Neural cell (in vitro differentiated cells): ENCODE data around the gene E2F4. TPM values are rescaled to one million over a fixed set of nuclear protein-coding genes. Genes with fewer than 3 reads are reported as not detected.

Experiments
- H2AFZ ChIP-seq: fragments of 200-600, 300-800 bp; sonication (generic), shearing (Covaris generic); 2 replicates; pipeline ENCODE4 v1.6.0; 2014; ENCODE audit warnings: low read depth, mild to moderate bottlenecking, antibody characterized with exemption, low read length, moderate library complexity
- H3F3A ChIP-seq: fragments of 200-600 bp; shearing (Covaris generic); 2 replicates; pipeline ENCODE4 v1.6.1; 2016; ENCODE audit warnings: mild to moderate bottlenecking, moderate library complexity, mixed read lengths, antibody characterized with exemption, low read length; ENCODE audit not compliant: insufficient read depth, poor library complexity, severe bottlenecking
- H3K27ac ChIP-seq: fragments of 200-600, 300-800 bp; sonication (generic), shearing (Covaris generic); 2 replicates; pipeline ENCODE4 v1.5.1; 2014; ENCODE audit warnings: mild to moderate bottlenecking, low read length, moderate library complexity
- H3K27me3 ChIP-seq: fragments of 300-800, 200-600 bp; sonication (generic), shearing (Covaris generic); 2 replicates; pipeline ENCODE4 v1.6.0; 2014; ENCODE audit warnings: mild to moderate bottlenecking, low read depth, low read length, moderate library complexity; ENCODE audit not compliant: insufficient read depth
- H3K36me3 ChIP-seq: fragments of 300-800, 200-600 bp; sonication (generic), shearing (Covaris generic); 2 replicates; pipeline ENCODE4 v1.5.1; 2014; ENCODE audit warnings: mild to moderate bottlenecking, antibody characterized with exemption, low read length, moderate library complexity; ENCODE audit not compliant: insufficient read depth
- H3K4me2 ChIP-seq: fragments of 300-800, 200-600 bp; sonication (generic), shearing (Covaris generic); 2 replicates; pipeline ENCODE4 v1.6.0; 2014; ENCODE audit warnings: mild to moderate bottlenecking, low read length
- H3K4me3 ChIP-seq: fragments of 300-800, 200-600 bp; sonication (generic), shearing (Covaris generic); 2 replicates; pipeline ENCODE4 v1.5.1; 2014; ENCODE audit warnings: mild to moderate bottlenecking, low read length, moderate library complexity
- H3K79me2 ChIP-seq: fragments of 200-600 bp; shearing (Covaris generic); replicated peaks from 2 replicates; pipeline ENCODE4 v1.6.0; 2014; ENCODE audit warnings: mild to moderate bottlenecking, low read length, moderate library complexity; ENCODE audit not compliant: insufficient read depth
- H3K9ac ChIP-seq: fragments of 300-800, 200-600 bp; sonication (generic), shearing (Covaris generic); 2 replicates; pipeline ENCODE4 v1.6.1; 2016; ENCODE audit warnings: mild to moderate bottlenecking, low read length, mixed read lengths
- H3K9me2 ChIP-seq: fragments of 200-600 bp; shearing (Covaris generic); 2 replicates; pipeline ENCODE4 v1.6.1; 2016; ENCODE audit warnings: mild to moderate bottlenecking, low read length, mixed read lengths; ENCODE audit not compliant: insufficient read depth
- H3K9me3 ChIP-seq: fragments of 200-600, 300-800 bp; sonication (generic), shearing (Covaris generic); 2 replicates; pipeline ENCODE4 v1.6.1; 2016; ENCODE audit warnings: mild to moderate bottlenecking, mixed run types, low read length, moderate library complexity, mixed read lengths
- H4K20me1 ChIP-seq: fragments of 200-600 bp; shearing (Covaris generic); 2 replicates; pipeline ENCODE4 v1.6.1; 2016; ENCODE audit warnings: mild to moderate bottlenecking, mixed run types; ENCODE audit not compliant: insufficient read depth
- EP300 ChIP-seq: fragments of 450-650 bp; conservative IDR thresholded peaks from 2 replicates; pipeline ENCODE4 v1.6.1; 2014; ENCODE audit warnings: antibody characterized with exemption, mild to moderate bottlenecking, moderate library complexity; ENCODE audit not compliant: poor library complexity, severe bottlenecking
- EZH2 ChIP-seq: fragments of 200-600, 300-800 bp; shearing (Covaris generic), sonication (generic); IDR thresholded peaks from 2 replicates; pipeline ENCODE4 v1.6.1; 2014; ENCODE audit warnings: antibody characterized with exemption, low read length, borderline replicate concordance, mild to moderate bottlenecking; ENCODE audit not compliant: insufficient read depth, poor library complexity, severe bottlenecking
- MXI1 ChIP-seq: fragments of 450-650 bp; conservative IDR thresholded peaks from 2 replicates; pipeline ENCODE4 v1.6.1; 2014; ENCODE audit warnings: antibody characterized with exemption, mild to moderate bottlenecking; ENCODE audit not compliant: poor library complexity, severe bottlenecking
- POLR2AphosphoS5 ChIP-seq: IDR thresholded peaks from 2 replicates; pipeline ENCODE4 v1.6.1; 2012
- RAD21 ChIP-seq: fragments of 450-650 bp; conservative IDR thresholded peaks from 2 replicates; pipeline ENCODE4 v1.6.1; 2014; ENCODE audit warnings: antibody characterized with exemption, mild to moderate bottlenecking, moderate library complexity
- SMC3 ChIP-seq: fragments of 450-650 bp; conservative IDR thresholded peaks from 2 replicates; pipeline ENCODE4 v1.6.1; 2014; ENCODE audit warnings: antibody characterized with exemption, mild to moderate bottlenecking, moderate library complexity; ENCODE audit not compliant: poor library complexity
- TAF1 ChIP-seq: IDR thresholded peaks from 2 replicates; pipeline ENCODE4 v1.6.1; 2012; ENCODE audit warnings: low read depth
- polyA plus RNA-seq: library from polyadenylated mRNA; depleted of rRNA; stranded (reverse); fragments of >200 nt; gene quantifications from 2 replicates; pipeline ENCODE4 v1.2.3, GENCODE V29; 2014
- TF ChIP-seq, protein P1 (sequence below): fragments of 450-650 bp; IDR thresholded peaks from 2 replicates; pipeline ENCODE4 v1.5.1; 2014; ENCODE audit warnings: antibody characterized with exemption, mild to moderate bottlenecking, moderate library complexity; ENCODE audit not compliant: poor library complexity, severe bottlenecking
- TF ChIP-seq, protein P2 (sequence below): IDR thresholded peaks from 2 replicates; pipeline ENCODE4 v1.6.1; 2012; ENCODE audit warnings: borderline replicate concordance

Gene E2F4
- polyA plus RNA-seq, 1 donor from 2014 or later: 112 TPM

DNA sequence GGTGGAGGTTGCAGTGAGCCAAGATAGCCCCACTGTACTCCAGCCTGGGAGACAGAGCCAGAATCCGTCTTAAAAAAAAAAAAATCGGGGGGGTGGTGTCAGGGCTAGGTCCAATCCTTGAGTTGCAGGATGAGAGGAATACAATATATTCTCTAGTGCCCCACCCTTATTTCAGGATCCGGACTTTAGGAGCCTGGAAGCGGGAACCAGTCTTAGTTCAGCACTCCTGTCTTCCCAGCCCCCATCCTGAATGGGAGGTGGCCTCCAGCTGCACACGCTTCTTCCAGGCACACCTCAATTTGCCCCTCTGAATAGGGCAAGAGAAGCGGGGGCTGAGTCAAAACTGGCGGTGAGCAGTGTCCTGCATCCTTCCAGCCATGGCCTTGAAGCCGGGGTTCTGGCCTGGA lies 53.7 kb downstream of the E2F4 start:
- Histone ChIP-seq H3K27ac (no peak overlapping the region), H3K27me3 (peaks cover 49% of the 10 kb centered on the region), H3K4me2 (no peak overlapping the region), H4K20me1 (no peaks in the 10 kb centered on the region), H3K4me3 (peak overlapping the region; percentile 70), H3K79me2 (no peaks in the 10 kb centered on the region), H3K9ac (no peak overlapping the region), H2AFZ (no peak overlapping the region), H3K36me3 (no peaks in the 10 kb centered on the region), H3K9me2 (no peaks in the 10 kb centered on the region), H3F3A (no peaks in the 10 kb centered on the region), H3K9me3 (no peaks in the 10 kb centered on the region)
- TF ChIP-seq POLR2AphosphoS5 (no peak), EZH2 (no peak), RAD21 (no peak), MXI1 (no peak), TAF1 (no peak), EP300 (no peak)
- TF ChIP-seq, protein P1, sequence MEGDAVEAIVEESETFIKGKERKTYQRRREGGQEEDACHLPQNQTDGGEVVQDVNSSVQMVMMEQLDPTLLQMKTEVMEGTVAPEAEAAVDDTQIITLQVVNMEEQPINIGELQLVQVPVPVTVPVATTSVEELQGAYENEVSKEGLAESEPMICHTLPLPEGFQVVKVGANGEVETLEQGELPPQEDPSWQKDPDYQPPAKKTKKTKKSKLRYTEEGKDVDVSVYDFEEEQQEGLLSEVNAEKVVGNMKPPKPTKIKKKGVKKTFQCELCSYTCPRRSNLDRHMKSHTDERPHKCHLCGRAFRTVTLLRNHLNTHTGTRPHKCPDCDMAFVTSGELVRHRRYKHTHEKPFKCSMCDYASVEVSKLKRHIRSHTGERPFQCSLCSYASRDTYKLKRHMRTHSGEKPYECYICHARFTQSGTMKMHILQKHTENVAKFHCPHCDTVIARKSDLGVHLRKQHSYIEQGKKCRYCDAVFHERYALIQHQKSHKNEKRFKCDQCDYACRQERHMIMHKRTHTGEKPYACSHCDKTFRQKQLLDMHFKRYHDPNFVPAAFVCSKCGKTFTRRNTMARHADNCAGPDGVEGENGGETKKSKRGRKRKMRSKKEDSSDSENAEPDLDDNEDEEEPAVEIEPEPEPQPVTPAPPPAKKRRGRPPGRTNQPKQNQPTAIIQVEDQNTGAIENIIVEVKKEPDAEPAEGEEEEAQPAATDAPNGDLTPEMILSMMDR: no peak
- TF ChIP-seq, protein P2, sequence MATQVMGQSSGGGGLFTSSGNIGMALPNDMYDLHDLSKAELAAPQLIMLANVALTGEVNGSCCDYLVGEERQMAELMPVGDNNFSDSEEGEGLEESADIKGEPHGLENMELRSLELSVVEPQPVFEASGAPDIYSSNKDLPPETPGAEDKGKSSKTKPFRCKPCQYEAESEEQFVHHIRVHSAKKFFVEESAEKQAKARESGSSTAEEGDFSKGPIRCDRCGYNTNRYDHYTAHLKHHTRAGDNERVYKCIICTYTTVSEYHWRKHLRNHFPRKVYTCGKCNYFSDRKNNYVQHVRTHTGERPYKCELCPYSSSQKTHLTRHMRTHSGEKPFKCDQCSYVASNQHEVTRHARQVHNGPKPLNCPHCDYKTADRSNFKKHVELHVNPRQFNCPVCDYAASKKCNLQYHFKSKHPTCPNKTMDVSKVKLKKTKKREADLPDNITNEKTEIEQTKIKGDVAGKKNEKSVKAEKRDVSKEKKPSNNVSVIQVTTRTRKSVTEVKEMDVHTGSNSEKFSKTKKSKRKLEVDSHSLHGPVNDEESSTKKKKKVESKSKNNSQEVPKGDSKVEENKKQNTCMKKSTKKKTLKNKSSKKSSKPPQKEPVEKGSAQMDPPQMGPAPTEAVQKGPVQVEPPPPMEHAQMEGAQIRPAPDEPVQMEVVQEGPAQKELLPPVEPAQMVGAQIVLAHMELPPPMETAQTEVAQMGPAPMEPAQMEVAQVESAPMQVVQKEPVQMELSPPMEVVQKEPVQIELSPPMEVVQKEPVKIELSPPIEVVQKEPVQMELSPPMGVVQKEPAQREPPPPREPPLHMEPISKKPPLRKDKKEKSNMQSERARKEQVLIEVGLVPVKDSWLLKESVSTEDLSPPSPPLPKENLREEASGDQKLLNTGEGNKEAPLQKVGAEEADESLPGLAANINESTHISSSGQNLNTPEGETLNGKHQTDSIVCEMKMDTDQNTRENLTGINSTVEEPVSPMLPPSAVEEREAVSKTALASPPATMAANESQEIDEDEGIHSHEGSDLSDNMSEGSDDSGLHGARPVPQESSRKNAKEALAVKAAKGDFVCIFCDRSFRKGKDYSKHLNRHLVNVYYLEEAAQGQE: no peak

DNA sequence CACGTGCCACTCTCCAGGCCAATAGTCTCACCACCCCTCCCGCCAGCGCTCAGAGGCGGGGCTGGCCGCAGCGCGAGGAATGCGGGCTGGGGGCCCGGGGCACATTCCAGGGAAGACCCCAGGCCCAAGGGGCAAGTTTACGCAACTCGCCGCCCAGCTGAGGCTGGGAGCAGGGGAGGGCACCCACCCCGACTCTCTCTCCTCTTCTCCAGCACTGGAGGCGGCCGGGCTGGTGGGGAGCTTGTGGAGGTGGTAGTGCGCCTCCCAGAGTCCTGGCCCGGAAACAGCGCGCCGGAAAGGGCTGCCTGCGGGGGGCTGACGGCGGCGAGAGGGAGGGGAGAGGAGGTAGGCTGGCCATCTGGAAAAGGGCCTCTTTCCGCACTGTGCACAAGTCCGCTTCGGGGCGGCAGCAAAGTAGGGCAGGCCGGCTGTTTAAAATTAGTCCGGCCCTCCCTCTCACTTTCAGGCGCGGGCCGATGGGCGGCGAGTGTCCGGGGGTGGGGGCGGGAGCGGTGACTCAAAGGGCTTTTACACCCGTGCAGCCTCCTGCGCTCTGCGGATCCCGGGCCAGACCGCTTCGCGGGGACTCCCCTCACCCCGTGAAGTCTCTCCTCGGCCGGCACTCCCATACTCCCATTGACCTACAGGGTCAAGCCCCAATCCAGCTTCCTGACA lies 54.3 kb downstream of the E2F4 start:
- no peaks in the 10 kb centered on the region for H3K79me2 ChIP-seq
- peak overlapping the region; percentile 70 for H3K4me3 ChIP-seq
- peaks cover 49% of the 10 kb centered on the region for H3K27me3 ChIP-seq
- no peaks in the 10 kb centered on the region for H3K9me3 ChIP-seq
- no peaks in the 10 kb centered on the region for H3F3A ChIP-seq
- no peaks in the 10 kb centered on the region for H4K20me1 ChIP-seq
- no peak overlapping the region for H3K27ac ChIP-seq
- no peak overlapping the region for H3K4me2 ChIP-seq
- H3K9me2 ChIP-seq: no peaks in the 10 kb centered on the region
- H3K9ac ChIP-seq: no peak overlapping the region
- H3K36me3 ChIP-seq: no peaks in the 10 kb centered on the region
- TF ChIP-seq EZH2: no peak
- no peak for TF ChIP-seq TAF1
- TF ChIP-seq SMC3: no peak
- TF ChIP-seq RAD21: no peak
- TF ChIP-seq POLR2AphosphoS5: no peak
- TF ChIP-seq, protein P2: no peak
- TF ChIP-seq MXI1: no peak
- TF ChIP-seq EP300: no peak
- TF ChIP-seq, protein P1: no peak
- no peak overlapping the region for H2AFZ ChIP-seq
